Stimulated activated CD4-positive, alpha-beta T cell treated with anti-CD3 and anti-CD28 coated beads, Interleukin-12 subunit alpha, Interleukin-12 subunit beta, amount 100 ng/mL, for 24 hours (primary cell): Measurements from ENCODE around the gene C1RL.

Experiments
- DNase-seq, 2 experiments: peaks; one replicate each; pipeline ENCODE4 v3.0.0-alpha.2; 2020; ENCODE audit warnings: low read depth in 2 of 2

Gene C1RL

GRCh38 chr12:7137908-7138307 is 28.9 kb upstream of the C1RL start:
- no peak for DNase-seq

GRCh38 chr12:7136676-7137075 is 27.7 kb upstream of the C1RL start:
- DNase-seq, result no peak

- no peak for DNase-seq
Measured at GRCh38 chr12:7136071-7136470, 27.1 kb upstream of the C1RL start.

GRCh38 chr12:7134396-7135166 is 25.6 kb upstream of the C1RL start:
- DNase-seq, result no peak

- DNase-seq, result no peak
Measured at GRCh38 chr12:7131502-7131866, 22.5 kb upstream of the C1RL start.

- DNase-seq, result peak in 1 of 2 experiments; percentile 45
Measured at GRCh38 chr12:7130701-7131501, 21.9 kb upstream of the C1RL start.

- DNase-seq, result peak; percentile 68 to 72
Measured at GRCh38 chr12:7129872-7130691, 21.1 kb upstream of the C1RL start, which contains the start of gene CLSTN3. Gene CLSTN3 (plus strand): TSS chr12:7130371. CDS start chr12:7130649, 278 bp downstream.

GRCh38 chr12:7129287-7129871 is 20.4 kb upstream of the C1RL start:
- DNase-seq, result no peak

GRCh38 chr12:7128681-7129286 is 19.8 kb upstream of the C1RL start, which contains the start of gene RBP5:
Gene RBP5 (minus strand): TSS chr12:7128889. CDS start chr12:7128775, 114 bp downstream.
- no peak for DNase-seq

GRCh38 chr12:7127916-7128626 is 19.1 kb upstream of the C1RL start:
- no peak for DNase-seq

GRCh38 chr12:7125632-7126227 is 16.7 kb upstream of the C1RL start:
- DNase-seq, result no peak

- no peak for DNase-seq
Measured at GRCh38 chr12:7123806-7124522, 14.9 kb upstream of the C1RL start.

GRCh38 chr12:7122811-7123769 is 14.1 kb upstream of the C1RL start:
- no peak for DNase-seq

- no peak for DNase-seq
Measured at GRCh38 chr12:7121324-7121723, 12.3 kb upstream of the C1RL start.

- DNase-seq, result no peak
Measured at GRCh38 chr12:7120166-7120565, 11.2 kb upstream of the C1RL start.

GRCh38 chr12:7118881-7119280 is 9.9 kb upstream of the C1RL start:
- DNase-seq, result no peak

- DNase-seq, result no peak
Measured at GRCh38 chr12:7117670-7118069, 8.7 kb upstream of the C1RL start.

- no peak for DNase-seq
Measured at GRCh38 chr12:7116916-7117315, 7.9 kb upstream of the C1RL start.
